Measurements from ENCODE around the gene FAN1. TPM values are rescaled to one million over a fixed set of nuclear protein-coding genes. Genes with fewer than 3 reads are reported as not detected.
A peak's percentile ranks its signal among the peaks of the same experiment; 100 is the strongest.

The FAN1 gene
- total RNA-seq, 1 experiment from 2014 or later, result 28.2 TPM

DNA sequence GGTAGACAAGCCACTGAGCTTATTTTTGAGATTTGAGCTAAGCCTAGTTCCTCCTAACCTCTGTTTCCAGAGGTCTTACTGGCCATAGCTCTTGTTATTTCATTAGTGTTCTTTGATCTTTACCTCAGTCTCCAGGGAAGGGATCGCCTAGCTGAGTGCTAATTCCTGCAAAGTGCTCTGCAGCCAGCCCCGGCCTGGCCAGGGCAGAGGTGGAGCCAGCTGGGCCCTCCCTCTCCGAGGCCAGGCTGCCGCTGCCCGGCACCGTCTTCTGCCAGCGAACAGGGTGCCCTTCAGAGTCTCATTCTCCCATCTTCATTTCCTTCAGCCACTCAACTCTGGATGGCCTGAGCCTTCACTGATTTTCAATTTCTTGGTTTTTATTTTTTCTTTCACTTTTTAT lies 19.7 kb downstream of the FAN1 start:
- H3K36me3 Mint-ChIP-seq (ENCODE audit: insufficient read depth in 1 of 3, low read depth in 3 of 3), result peaks cover 18 to 73% (median 67%) of the 10 kb centered on the region in 3 experiments; a peak in 6 of 7 replicates
- no peak overlapping the region for H2BK20ac ChIP-seq (ENCODE audit: low read depth, low read length, poor library complexity, severe bottlenecking)
- peaks cover 40 to 41% of the 10 kb centered on the region in 2 experiments for H3K4me1 Mint-ChIP-seq
- no peaks in the 10 kb centered on the region for H3K27me3 ChIP-seq (ENCODE audit: insufficient read depth, low read length)
- no peaks in the 10 kb centered on the region for H3K9me3 Mint-ChIP-seq
- no peak overlapping the region for H3K4me2 ChIP-seq (ENCODE audit: insufficient read depth, insufficient read length, low read length)
- no peak overlapping the region for H2BK5ac ChIP-seq (ENCODE audit: insufficient read length, low read length)
- H3K23ac ChIP-seq (ENCODE audit: insufficient read length, low read depth, low read length), result no peak overlapping the region
- H4K5ac ChIP-seq (ENCODE audit: insufficient read length, low read depth, low read length), result no peak overlapping the region
- H3T11ph ChIP-seq (ENCODE audit: low read length), result no peak overlapping the region
- H3K4me3 Mint-ChIP-seq, result peak overlapping the region in 1 of 2 experiments; percentile 13; a peak in 1 of 5 replicates
- H3K9ac ChIP-seq (ENCODE audit: extremely low read depth, insufficient read length, low read length), result no peak overlapping the region
- H3K79me1 ChIP-seq (ENCODE audit: insufficient read depth, low read depth, low read length, poor library complexity, severe bottlenecking), result no peaks in the 10 kb centered on the region
- H3K23me2 ChIP-seq (ENCODE audit: insufficient read length, low read depth, low read length, poor library complexity, severe bottlenecking), result no peaks in the 10 kb centered on the region
- no peak overlapping the region for H4K8ac ChIP-seq (replicated peaks; ENCODE audit: insufficient read length, low read depth, low read length)
- no peak overlapping the region for H2AK5ac ChIP-seq (ENCODE audit: insufficient read length, low read length)
- H3K4ac ChIP-seq (ENCODE audit: low read depth, low read length), result no peak overlapping the region
- DNase-seq, result no peak
- H3K27ac Mint-ChIP-seq, result peak overlapping the region; percentile 95 to 100 (median 98)
- no peak overlapping the region for H3K56ac ChIP-seq (ENCODE audit: insufficient read length, low read depth, low read length)
- H2BK15ac ChIP-seq (ENCODE audit: low read depth, low read length), result no peak overlapping the region
- no peak overlapping the region for H3K18ac ChIP-seq (ENCODE audit: insufficient read length, low read depth, low read length)
- H4K91ac ChIP-seq (ENCODE audit: insufficient read length, low read depth, low read length), result peak overlapping the region; percentile 70
- no peaks in the 10 kb centered on the region for H3K79me2 ChIP-seq (ENCODE audit: insufficient read depth, low read length)
- no peaks in the 10 kb centered on the region for H4K20me1 ChIP-seq (ENCODE audit: control insufficient read depth, insufficient read depth, insufficient read length)
- peak overlapping the region; percentile 97 for H3K27ac ChIP-seq (ENCODE audit: insufficient read length, low read depth, low read length)
- no peak for TF ChIP-seq CTCF (conservative IDR thresholded peaks at IDR 0.05)
- WGBS (ENCODE audit: extremely low coverage, insufficient read length, low lambda C conversion rate), result no CpG with 5 or more reads among the region's 7 CpGs
- H3K4me1 ChIP-seq (ENCODE audit: insufficient read depth, low read length), result peaks cover 7% of the 10 kb centered on the region; the same call in 1 of the 2 replicates
- H2AFZ ChIP-seq (ENCODE audit: low read length), result no peak overlapping the region
- no peaks in the 10 kb centered on the region for H3K9me3 ChIP-seq (ENCODE audit: control insufficient read depth, low read depth, low read length)
- no peak overlapping the region for H3K14ac ChIP-seq (ENCODE audit: insufficient read depth, low read length)
- no peak overlapping the region for H2BK120ac ChIP-seq (ENCODE audit: low read depth, low read length, poor library complexity, severe bottlenecking)
- no peak overlapping the region for H2BK12ac ChIP-seq (ENCODE audit: insufficient read length, low read depth, low read length)
- H3K27me3 Mint-ChIP-seq (ENCODE audit: low read depth), result no peaks in the 10 kb centered on the region

All from H9 (cell line).